Tibial nerve (tissue), 4 donors: ENCODE measurements around the gene TRPV2. TPM values are rescaled to one million over a fixed set of nuclear protein-coding genes. Genes with fewer than 3 reads are reported as not detected.

ENCODE experiments used
- DNase-seq, 2 donors: peaks; one replicate each; pipeline ENCODE4 v3.0.0-alpha.2; 2019; ENCODE audit warnings: low spot score in 2 of 2
- H3K27ac ChIP-seq, 4 donors: fragments of 200-600 bp; sonication (generic) in 3 of 4; one replicate each; pipeline ENCODE4 v1.5.1; 2017 to 2019; ENCODE audit warnings: mild to moderate bottlenecking in 1 of 4
- H3K27me3 ChIP-seq, 2 donors: fragments of 200-600 bp; sonication (generic) in 1 of 2; one replicate each; pipeline versions ENCODE4 v1.5.1 to v1.6.0; 2017 to 2019
- H3K36me3 ChIP-seq, 3 donors: fragments of 200-600 bp; sonication (generic); one replicate each; pipeline ENCODE4 v1.5.1; 2018 to 2019
- H3K4me1 ChIP-seq, 4 donors: fragments of 200-600 bp; sonication (generic) in 3 of 4; one replicate each; pipeline ENCODE4 v1.5.1; 2017 to 2019
- H3K4me3 ChIP-seq, 4 donors: fragments of 200-600 bp; sonication (generic) in 3 of 4; one replicate each; pipeline ENCODE4 v1.5.1; 2017 to 2019; ENCODE audit warnings: mild to moderate bottlenecking in 1 of 4, moderate library complexity in 1 of 4
- H3K9me3 ChIP-seq, 4 donors: fragments of 200-600 bp; sonication (generic) in 3 of 4; one replicate each; pipeline ENCODE4 v1.5.1; 2017 to 2019
- EP300 ChIP-seq, 2 donors: sonication (generic); formaldehyde crosslinking; IDR thresholded peaks; one replicate each; pipeline ENCODE4 v1.6.1; 2017; ENCODE audit warnings: antibody characterized with exemption in 2 of 2, mild to moderate bottlenecking in 1 of 2
- POLR2A ChIP-seq, 2 donors: fragments of 450-650 bp; IDR thresholded peaks; one replicate each; pipeline ENCODE4 v1.6.1; 2017; ENCODE audit warnings: antibody characterized with exemption in 2 of 2, mild to moderate bottlenecking in 2 of 2, moderate library complexity in 2 of 2
- WGBS, 2 donors: methylation state at CpG; one replicate each; pipeline ENCODE4 v1.1.5; 2018; 5-methylcytosine and 5-hydroxymethylcytosine counted together
- total RNA-seq, 4 donors: library from RNA; depleted of rRNA; stranded (reverse); fragments of >200 nt; gene quantifications; one replicate each; pipeline ENCODE4 v1.1.0, GENCODE V29; 2016
- TF ChIP-seq, protein P1 (sequence below), 5 experiments: fragments of 200-600 bp in 3 of 5; fragments of 450-650 bp in 2 of 5; sonication (generic) in 3 of 5; IDR thresholded peaks; one replicate each; pipeline ENCODE4 v1.5.1; 2016 to 2019; ENCODE audit warnings: antibody characterized with exemption in 5 of 5, mild to moderate bottlenecking in 3 of 5, moderate library complexity in 2 of 5

Gene TRPV2
- total RNA-seq, 4 donors from 2014 or later = 10.5 to 19.9 (median 16.9) TPM

DNA sequence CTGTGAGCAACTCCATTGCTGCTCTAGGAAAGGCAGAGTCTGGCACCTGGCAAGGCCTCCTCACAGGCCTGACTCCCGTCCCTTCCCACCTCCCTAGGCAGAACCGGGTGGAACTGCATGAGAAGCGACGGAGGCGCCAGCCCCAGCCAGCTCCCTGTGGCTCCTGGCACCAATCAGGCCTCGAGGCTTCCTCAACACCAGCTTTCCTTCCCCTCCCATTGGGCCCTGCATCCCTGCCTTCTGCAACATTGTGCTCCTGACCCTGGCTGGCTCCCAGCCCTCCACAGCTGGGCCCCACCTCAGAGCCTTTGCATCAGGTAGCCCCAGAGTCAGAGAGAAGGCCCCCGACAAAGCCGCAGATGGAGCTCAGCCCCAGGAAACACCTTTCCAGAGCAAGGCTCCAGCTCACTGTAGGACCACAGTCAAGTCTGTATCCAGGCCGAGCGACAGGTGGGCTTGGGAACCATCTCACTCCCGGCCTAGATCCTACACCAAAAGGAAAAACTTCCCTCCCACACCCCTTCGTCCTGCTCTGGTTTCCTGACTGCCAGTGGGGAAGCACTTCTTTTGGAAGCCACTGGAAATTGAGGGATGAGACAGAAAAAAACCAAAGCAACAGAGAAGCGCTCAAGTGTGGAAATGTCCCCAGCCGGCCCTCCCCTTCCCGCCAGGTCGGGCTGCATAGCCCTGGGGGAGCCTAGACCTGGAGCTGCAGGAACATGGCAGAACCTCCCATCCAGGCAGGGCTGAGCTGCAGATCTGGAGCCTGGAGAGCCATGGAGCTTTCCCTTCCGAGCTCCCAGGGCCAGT is 45.6 kb downstream of the TRPV2 start:
- 86 to 88% methylated on average over 17 of the region's 17 CpGs for WGBS, 2 donors
- Histone ChIP-seq H3K4me3 (no peak overlapping the region), H3K4me1 (peaks cover 0 to 52% (median 17%) of the 10 kb centered on the region in 4 donors), H3K27ac (no peak overlapping the region), H3K27me3 (no peaks in the 10 kb centered on the region), H3K9me3 (no peaks in the 10 kb centered on the region), H3K36me3 (peaks cover 0 to 56% (median 0%) of the 10 kb centered on the region in 3 donors)
- TF ChIP-seq, protein P1, sequence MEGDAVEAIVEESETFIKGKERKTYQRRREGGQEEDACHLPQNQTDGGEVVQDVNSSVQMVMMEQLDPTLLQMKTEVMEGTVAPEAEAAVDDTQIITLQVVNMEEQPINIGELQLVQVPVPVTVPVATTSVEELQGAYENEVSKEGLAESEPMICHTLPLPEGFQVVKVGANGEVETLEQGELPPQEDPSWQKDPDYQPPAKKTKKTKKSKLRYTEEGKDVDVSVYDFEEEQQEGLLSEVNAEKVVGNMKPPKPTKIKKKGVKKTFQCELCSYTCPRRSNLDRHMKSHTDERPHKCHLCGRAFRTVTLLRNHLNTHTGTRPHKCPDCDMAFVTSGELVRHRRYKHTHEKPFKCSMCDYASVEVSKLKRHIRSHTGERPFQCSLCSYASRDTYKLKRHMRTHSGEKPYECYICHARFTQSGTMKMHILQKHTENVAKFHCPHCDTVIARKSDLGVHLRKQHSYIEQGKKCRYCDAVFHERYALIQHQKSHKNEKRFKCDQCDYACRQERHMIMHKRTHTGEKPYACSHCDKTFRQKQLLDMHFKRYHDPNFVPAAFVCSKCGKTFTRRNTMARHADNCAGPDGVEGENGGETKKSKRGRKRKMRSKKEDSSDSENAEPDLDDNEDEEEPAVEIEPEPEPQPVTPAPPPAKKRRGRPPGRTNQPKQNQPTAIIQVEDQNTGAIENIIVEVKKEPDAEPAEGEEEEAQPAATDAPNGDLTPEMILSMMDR (IDR thresholded peaks at IDR 0.05) = no peak
- TF ChIP-seq POLR2A (IDR thresholded peaks at IDR 0.05) (no peak), EP300 (IDR thresholded peaks at IDR 0.05) (no peak)
- no peak for DNase-seq

DNA sequence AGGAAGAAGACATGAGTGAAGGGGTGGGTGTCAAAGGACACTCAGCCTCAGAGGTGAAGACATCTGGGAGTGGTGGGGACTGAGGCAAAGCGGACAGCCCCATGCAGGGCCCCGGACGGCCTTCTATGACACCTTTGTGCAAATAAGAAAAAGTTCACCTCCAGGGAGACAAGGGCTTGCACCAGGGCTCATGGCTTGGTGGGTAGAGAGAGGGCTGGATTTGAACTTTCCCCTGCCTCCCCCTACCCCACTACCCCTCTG is 46.2 kb downstream of the TRPV2 start:
- H3K27ac ChIP-seq = no peak overlapping the region
- 96 to 98% methylated on average over 3 of the region's 3 CpGs for WGBS, 2 donors

DNA sequence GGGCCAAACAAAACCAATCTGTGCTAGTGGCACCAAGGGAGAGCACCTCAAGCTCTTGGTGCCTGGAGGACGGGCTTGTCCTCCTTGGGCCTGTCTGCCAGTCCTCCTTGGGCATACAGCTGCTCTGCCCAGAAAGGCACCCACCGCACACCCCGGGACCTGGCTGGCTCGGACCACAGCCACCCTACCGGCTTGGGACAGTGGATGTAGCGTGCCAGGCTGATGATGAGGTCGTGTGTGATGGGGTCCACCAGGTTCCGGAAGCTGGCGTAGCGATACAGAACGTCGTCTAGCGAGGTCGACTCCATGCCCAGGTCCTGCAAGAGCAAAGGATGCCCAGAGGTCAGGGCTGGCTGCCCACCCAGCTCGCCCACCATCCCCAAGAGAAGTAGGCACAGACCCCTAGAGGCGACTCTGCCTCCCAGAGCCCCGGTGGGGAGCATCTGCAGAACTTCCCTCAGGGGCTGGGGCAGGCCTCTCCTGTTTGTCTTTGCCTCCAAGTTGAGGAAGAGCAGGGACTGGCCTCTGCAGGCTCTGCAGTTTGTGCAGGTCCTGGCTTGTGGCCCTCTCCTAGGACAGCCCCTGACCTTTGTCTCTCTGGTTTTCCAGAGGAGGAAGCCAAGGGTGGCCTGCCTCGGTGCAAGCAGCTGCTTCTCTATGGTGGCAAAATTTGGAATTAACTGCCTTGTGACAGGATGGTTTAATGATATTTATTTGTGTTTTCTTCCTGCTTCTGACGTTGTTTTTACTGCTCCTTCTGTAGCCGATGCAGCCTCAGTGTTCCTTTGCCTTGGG is 46.9 kb downstream of the TRPV2 start:
- H3K27ac ChIP-seq = peak overlapping the region in 1 of 4 donors; percentile 16
- DNase-seq = no peak
- 84% methylated on average over 17 to 20 of the region's 20 CpGs for WGBS, 2 donors
- peaks cover 0 to 46% (median 0%) of the 10 kb centered on the region in 3 donors for H3K36me3 ChIP-seq
- H3K9me3 ChIP-seq = no peaks in the 10 kb centered on the region
- H3K4me1 ChIP-seq = peaks cover 0 to 65% (median 19%) of the 10 kb centered on the region in 4 donors
- H3K27me3 ChIP-seq = no peaks in the 10 kb centered on the region
- no peak overlapping the region for H3K4me3 ChIP-seq
- TF ChIP-seq POLR2A (IDR thresholded peaks at IDR 0.05) (no peak), EP300 (IDR thresholded peaks at IDR 0.05) (no peak)
- TF ChIP-seq, protein P1 (IDR thresholded peaks at IDR 0.05) = no peak

More for the DNA sequence above, 46.2 kb downstream of the TRPV2 start:
- TF ChIP-seq EP300 (IDR thresholded peaks at IDR 0.05) (no peak), POLR2A (IDR thresholded peaks at IDR 0.05) (no peak)
- TF ChIP-seq, protein P1 (IDR thresholded peaks at IDR 0.05) = no peak
- no peak overlapping the region for H3K4me3 ChIP-seq
- H3K36me3 ChIP-seq = peaks cover 0 to 53% (median 0%) of the 10 kb centered on the region in 3 donors
- H3K9me3 ChIP-seq = no peaks in the 10 kb centered on the region
- DNase-seq = no peak
- no peaks in the 10 kb centered on the region for H3K27me3 ChIP-seq
- peaks cover 0 to 57% (median 19%) of the 10 kb centered on the region in 4 donors for H3K4me1 ChIP-seq

DNA sequence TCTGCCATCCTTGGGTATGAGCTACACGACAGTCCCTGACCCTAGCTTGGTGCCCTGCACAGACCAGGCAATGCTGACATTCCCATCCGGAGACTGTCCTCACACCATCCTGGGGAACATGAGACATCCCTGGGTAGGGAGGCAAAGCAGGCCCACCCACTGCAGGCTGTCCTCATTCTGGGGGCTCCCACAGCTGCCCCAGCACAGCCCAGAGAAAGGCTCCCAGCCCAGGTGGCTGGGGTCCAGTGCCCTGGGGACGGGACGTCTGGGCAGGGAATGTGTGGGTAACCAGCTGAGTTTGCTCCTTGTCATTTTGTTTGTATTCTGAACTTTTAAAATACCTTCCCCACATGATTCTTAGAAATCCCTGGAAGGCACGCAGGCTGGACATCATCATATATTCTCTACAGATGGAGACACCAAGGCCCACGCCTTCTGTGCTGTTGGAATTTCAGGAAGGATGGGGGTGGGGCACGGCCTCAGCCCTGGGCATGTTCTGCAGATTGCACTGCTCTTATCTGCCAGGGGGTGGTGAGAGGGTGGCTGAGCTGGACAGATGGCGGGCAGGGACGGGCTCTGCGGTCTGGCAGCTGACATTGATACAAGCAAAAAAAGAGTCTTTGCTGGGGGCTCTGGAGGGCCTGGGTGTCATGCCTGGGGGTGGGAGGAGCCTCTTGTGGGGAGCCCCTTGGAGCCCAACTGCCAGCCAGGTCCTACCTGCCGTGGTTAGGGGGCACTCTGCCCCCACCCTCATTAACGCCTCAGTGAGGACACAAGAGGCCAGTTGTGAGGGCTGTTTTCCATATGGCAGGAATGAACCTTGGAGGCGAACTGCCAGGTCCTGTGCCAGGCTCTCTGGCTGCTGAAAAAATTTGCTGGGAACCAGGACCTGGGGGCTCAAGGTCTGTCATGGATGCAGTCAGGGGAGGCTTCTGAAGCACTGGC is 48.3 kb downstream of the TRPV2 start:
- TF ChIP-seq POLR2A (IDR thresholded peaks at IDR 0.05) (no peak), EP300 (IDR thresholded peaks at IDR 0.05) (no peak)
- TF ChIP-seq, protein P1 (IDR thresholded peaks at IDR 0.05) = no peak
- WGBS, 2 donors = 62 to 78% methylated on average over 10 to 12 of the region's 13 CpGs
- no peaks in the 10 kb centered on the region for H3K9me3 ChIP-seq
- no peak overlapping the region for H3K4me3 ChIP-seq
- no peaks in the 10 kb centered on the region for H3K27me3 ChIP-seq
- H3K27ac ChIP-seq = peak overlapping the region in 2 of 4 donors; percentile 62 to 76
- no peak for DNase-seq
- peaks cover 0 to 32% (median 0%) of the 10 kb centered on the region in 3 donors for H3K36me3 ChIP-seq
- H3K4me1 ChIP-seq = peaks cover 0 to 78% (median 21%) of the 10 kb centered on the region in 4 donors
